Kidney (tissue), 14 donors: Measurements from ENCODE around the gene SYNE1. TPM values are rescaled to one million over a fixed set of nuclear protein-coding genes. Genes with fewer than 3 reads are reported as not detected.

Experiments
- DNase-seq, 5 donors: peaks; one replicate each; pipeline ENCODE4 v3.0.0-alpha.2; 2013 to 2020
- FAIRE-seq: peaks from 2 replicates; lab custom pipeline; 2012; peaks lifted over from hg19 to GRCh38; lab: Jason Lieb, UNC
- H3K27ac ChIP-seq, 2 donors: one replicate each; pipeline ENCODE4 v1.7.0; 2013; ENCODE audit warnings: low read depth in 2 of 2, low read length in 2 of 2, inconsistent platforms in 1 of 2
- H3K27me3 ChIP-seq: one replicate; pipeline ENCODE4 v1.7.1; 2013; ENCODE audit warnings: low read length, inconsistent platforms; ENCODE audit not compliant: control insufficient read depth, insufficient read depth
- H3K36me3 ChIP-seq, 3 donors: one replicate each; pipeline versions ENCODE4 v1.7.0 to v1.7.1; 2013; ENCODE audit warnings: low read length in 3 of 3, control low read depth in 1 of 3, inconsistent platforms in 1 of 3; ENCODE audit not compliant: insufficient read depth in 3 of 3, control insufficient read depth in 2 of 3
- H3K4me1 ChIP-seq, 3 donors: one replicate each; pipeline versions ENCODE4 v1.7.0 to v1.7.1; 2013; ENCODE audit warnings: low read length in 3 of 3, inconsistent platforms in 1 of 3, low read depth in 1 of 3; ENCODE audit not compliant: control insufficient read depth in 2 of 3, insufficient read depth in 2 of 3
- H3K4me3 ChIP-seq, 3 donors: one replicate each; pipeline versions ENCODE4 v1.7.0 to v1.8.1; 2013; ENCODE audit warnings: low read length in 3 of 3, control low read depth in 1 of 3, inconsistent platforms in 1 of 3
- H3K9ac ChIP-seq, 3 donors: one replicate each; pipeline versions ENCODE4 v1.7.0 to v1.7.1; 2013; ENCODE audit warnings: low read length in 3 of 3, control low read depth in 1 of 3, inconsistent platforms in 1 of 3
- H3K9me3 ChIP-seq, 3 donors: one replicate each; pipeline versions ENCODE4 v1.7.0 to v1.7.1; 2013; ENCODE audit warnings: low read length in 3 of 3, control low read depth in 1 of 3, inconsistent platforms in 1 of 3; ENCODE audit not compliant: control insufficient read depth in 2 of 3, insufficient read depth in 1 of 3
- intact Hi-C: fragments of 100-400 bp; cut with DNase I; formaldehyde crosslinking; loops from one replicate; pipeline ENCODE4 v1.11.1; 2022
- polyA plus RNA-seq: library from polyadenylated mRNA; stranded (reverse); fragments of 350-450 nt; fragmentation: Illumina TruSeq; extraction: RNeasy Lipid Tissue Mini Kit (QIAGEN cat#74804); gene quantifications from one replicate; pipeline ENCODE4 v1.2.3, GENCODE V29; 2014; ENCODE audit warnings: low read depth, low replicate concordance; ENCODE audit not compliant: insufficient read depth
- total RNA-seq: library from RNA; stranded (reverse); fragmentation: NEBNext Ultra II Directional; extraction: Animal tissue kit (Norgen Biotek cat#: 25700); gene quantifications from one replicate; pipeline ENCODE4 v1.2.1, GENCODE V29; 2021
- TF ChIP-seq, protein P1 (sequence below): IDR thresholded peaks from 3 replicates; pipeline ENCODE4 v1.5.1; 2012; ENCODE audit warnings: mild to moderate bottlenecking, moderate library complexity, borderline replicate concordance; ENCODE audit not compliant: insufficient read depth; ENCODE audit errors: extremely low read depth
- donor health status: control.
- donor health status: control.
- donor health status: control.
- donor health status: control.
- donor health status: control.
- donor health status: DM: yes; HTN: yes; CAD: no.
- donor health status: Normal renal cell carcinoma (clear cell type).

The SYNE1 gene
- total and polyA plus RNA-seq, 2 donors from 2014 or later = 47.8 to 216 TPM

DNA sequence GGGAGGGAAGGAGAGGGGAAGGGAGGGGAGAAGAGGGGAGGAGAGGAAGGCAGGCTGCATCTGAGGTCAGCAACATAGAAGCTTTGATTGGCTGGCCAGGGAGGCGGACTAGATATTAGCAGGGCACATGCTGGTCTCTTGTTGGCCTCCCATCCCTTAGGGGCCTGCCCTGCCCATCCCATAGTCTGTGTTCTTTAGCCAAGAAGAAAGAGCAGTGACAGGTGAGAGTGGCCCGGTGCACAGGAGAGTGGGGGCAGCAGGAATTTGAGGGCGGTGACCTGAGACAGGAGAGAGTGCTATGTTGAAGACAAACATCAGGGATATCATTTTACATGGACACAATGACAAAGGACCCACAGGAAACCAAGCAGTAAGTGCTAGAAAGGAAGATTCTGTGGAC is 413.5 kb downstream of the SYNE1 start:
- H3K36me3 ChIP-seq = peaks cover 21 to 60% (median 42%) of the 10 kb centered on the region in 3 donors
- intact Hi-C loops = loop anchor here (10.0 kb wide), 1 partner anchor 121 kb away; no protein-coding TSS in a partner anchor

DNA sequence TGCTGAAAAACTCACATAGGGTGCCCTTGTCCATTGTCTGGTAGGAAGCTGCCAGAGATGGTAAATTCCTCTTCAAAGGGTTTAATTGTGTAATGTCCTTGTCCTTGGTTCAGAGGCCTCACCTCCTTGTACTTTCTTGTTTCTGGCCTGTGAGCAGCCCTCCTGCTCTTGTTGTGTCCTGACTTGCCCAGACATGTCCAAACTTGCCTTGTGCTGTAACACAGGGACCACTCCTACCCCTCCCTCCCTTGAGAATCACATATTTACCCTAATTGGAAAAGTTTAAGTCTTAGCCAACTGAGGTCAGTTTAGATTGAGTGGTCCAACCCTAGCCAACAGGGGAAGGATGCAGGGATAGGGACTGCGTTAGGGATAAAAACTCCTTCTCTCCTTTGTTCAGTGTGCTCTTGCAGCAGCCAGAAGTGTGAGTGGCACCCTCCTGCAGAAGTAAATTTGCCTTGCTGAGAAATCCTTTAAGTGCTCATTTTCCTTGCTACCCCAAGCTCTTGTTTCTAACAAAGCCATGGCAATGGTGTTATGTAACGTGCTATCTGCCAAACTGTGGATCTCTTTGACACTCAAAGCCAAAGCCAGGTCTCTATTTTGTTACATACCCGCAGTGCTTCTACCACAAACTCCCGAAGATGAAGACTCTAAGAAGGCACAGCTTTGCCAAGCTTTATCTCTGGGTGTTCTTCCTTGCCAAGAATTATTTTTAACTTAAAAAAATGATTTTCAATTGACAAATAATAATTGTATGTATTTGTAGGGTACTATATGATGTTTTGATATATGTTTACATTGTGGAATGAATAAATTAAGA is 415.1 kb downstream of the SYNE1 start:
- Histone ChIP-seq H3K27me3 (no peaks in the 10 kb centered on the region), H3K9ac (no peak overlapping the region), H3K27ac (no peak overlapping the region), H3K4me1 (no peaks in the 10 kb centered on the region), H3K4me3 (no peak overlapping the region), H3K9me3 (peaks cover 0 to 6% (median 2%) of the 10 kb centered on the region in 3 donors), H3K36me3 (peaks cover 24 to 69% (median 50%) of the 10 kb centered on the region in 3 donors)
- TF ChIP-seq, protein P1, sequence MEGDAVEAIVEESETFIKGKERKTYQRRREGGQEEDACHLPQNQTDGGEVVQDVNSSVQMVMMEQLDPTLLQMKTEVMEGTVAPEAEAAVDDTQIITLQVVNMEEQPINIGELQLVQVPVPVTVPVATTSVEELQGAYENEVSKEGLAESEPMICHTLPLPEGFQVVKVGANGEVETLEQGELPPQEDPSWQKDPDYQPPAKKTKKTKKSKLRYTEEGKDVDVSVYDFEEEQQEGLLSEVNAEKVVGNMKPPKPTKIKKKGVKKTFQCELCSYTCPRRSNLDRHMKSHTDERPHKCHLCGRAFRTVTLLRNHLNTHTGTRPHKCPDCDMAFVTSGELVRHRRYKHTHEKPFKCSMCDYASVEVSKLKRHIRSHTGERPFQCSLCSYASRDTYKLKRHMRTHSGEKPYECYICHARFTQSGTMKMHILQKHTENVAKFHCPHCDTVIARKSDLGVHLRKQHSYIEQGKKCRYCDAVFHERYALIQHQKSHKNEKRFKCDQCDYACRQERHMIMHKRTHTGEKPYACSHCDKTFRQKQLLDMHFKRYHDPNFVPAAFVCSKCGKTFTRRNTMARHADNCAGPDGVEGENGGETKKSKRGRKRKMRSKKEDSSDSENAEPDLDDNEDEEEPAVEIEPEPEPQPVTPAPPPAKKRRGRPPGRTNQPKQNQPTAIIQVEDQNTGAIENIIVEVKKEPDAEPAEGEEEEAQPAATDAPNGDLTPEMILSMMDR = no peak
- DNase-seq (no peak), FAIRE-seq (no peak)
- intact Hi-C loops = loop anchor here (10.0 kb wide), 1 partner anchor 123 kb away; no protein-coding TSS in a partner anchor

More for the DNA sequence above, 413.5 kb downstream of the SYNE1 start:
- Histone ChIP-seq H3K27me3 (no peaks in the 10 kb centered on the region), H3K27ac (no peak overlapping the region), H3K4me1 (no peaks in the 10 kb centered on the region), H3K9me3 (peaks cover 0 to 6% (median 2%) of the 10 kb centered on the region in 3 donors), H3K9ac (no peak overlapping the region), H3K4me3 (no peak overlapping the region)
- TF ChIP-seq, protein P1 = no peak
- no peak for FAIRE-seq
- peak in 4 of 5 donors; percentile 75 to 87 (median 76) for DNase-seq

DNA sequence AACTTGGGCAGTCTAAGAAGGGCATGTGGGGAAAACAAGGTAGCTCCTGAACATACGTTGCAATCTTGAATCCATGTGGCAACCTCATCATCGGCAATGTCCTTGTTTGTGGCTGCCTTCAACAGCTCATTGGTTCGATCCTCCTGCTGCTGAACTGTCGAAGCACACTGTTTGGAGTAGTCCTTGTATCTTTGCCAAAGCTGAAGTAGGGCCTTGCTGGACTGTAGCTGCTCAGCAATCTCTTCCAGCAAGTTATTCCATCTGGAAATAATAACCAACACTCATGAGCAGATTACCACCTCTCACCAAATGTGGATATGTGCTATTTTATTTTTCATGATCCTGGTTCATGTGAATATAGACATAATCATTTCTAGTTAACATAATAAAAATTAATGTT is 416.4 kb downstream of the SYNE1 start:
- Histone ChIP-seq H3K9me3 (peaks cover 0 to 6% (median 2%) of the 10 kb centered on the region in 3 donors), H3K27me3 (no peaks in the 10 kb centered on the region), H3K27ac (no peak overlapping the region), H3K4me1 (no peaks in the 10 kb centered on the region), H3K4me3 (no peak overlapping the region), H3K9ac (no peak overlapping the region), H3K36me3 (peaks cover 24 to 76% (median 58%) of the 10 kb centered on the region in 3 donors)
- no peak for FAIRE-seq
- no peak for DNase-seq
- TF ChIP-seq, protein P1 = no peak
- intact Hi-C loops = loop anchor here (10.0 kb wide), 1 partner anchor 124 kb away; no protein-coding TSS in a partner anchor
